ENCODE data around the gene GRPEL1. TPM values are rescaled to one million over a fixed set of nuclear protein-coding genes. Genes with fewer than 3 reads are reported as not detected.

GRPEL1 gene
- total and polyA plus RNA-seq, 9 of the 15 experiments (the other 6 are each of a cell fraction or from before 2014, with no cell fraction given) = 43.4 to 192 (median 86.6) TPM

- FAIRE-seq = no peak
- H3K27me3 ChIP-seq (ENCODE audit: control insufficient read depth in 2 of 2, insufficient read depth in 2 of 2, low read length in 2 of 2) = no peaks in the 10 kb centered on the region
- CTCF ChIA-PET (ENCODE audit: low intra/inter-chr PET ratio) = no interaction called here
Measured at GRCh38 chr4:7027284-7027683, 40.6 kb downstream of the GRPEL1 start.

GRCh38 chr4:7026107-7026506, 41.8 kb downstream of the GRPEL1 start:
- in situ Hi-C loops (cut with MboI) = no loop called here
- Histone ChIP-seq H3K4me1 (replicated peaks in 1 of 2; ENCODE audit: control insufficient read depth in 2 of 2, insufficient read depth in 2 of 2, low read length in 2 of 2) (peaks cover 0 to 8% of the 10 kb centered on the region in 2 experiments; a peak in 3 of 5 replicates), H3K36me3 (ENCODE audit: control insufficient read depth, insufficient read depth, low read length) (peaks cover 94% of the 10 kb centered on the region), H3K9me1 (ENCODE audit: control insufficient read depth, insufficient read depth, low read length) (peaks cover 2% of the 10 kb centered on the region), H3K27ac (ENCODE audit: extremely low read depth, low read depth, low read length) (no peak overlapping the region), H2AFZ (ENCODE audit: low read depth, low read length) (no peak overlapping the region), H3K4me2 (ENCODE audit: insufficient read depth, low read length) (no peak overlapping the region), H3K27me3 (ENCODE audit: control insufficient read depth in 2 of 2, insufficient read depth in 2 of 2, low read length in 2 of 2) (no peaks in the 10 kb centered on the region), H3K9ac (ENCODE audit: insufficient read depth in 1 of 2, low read depth in 2 of 2, low read length in 2 of 2) (no peak overlapping the region), H3K79me2 (ENCODE audit: control insufficient read depth, insufficient read depth, low read length) (no peaks in the 10 kb centered on the region), H3K4me3 (no peak overlapping the region), H4K20me1 (replicated peaks; ENCODE audit: control insufficient read depth, insufficient read depth, low read length) (no peaks in the 10 kb centered on the region; the same call in 1 of the 2 replicates), H3K9me3 (replicated peaks; ENCODE audit: control insufficient read depth, insufficient read depth, low read depth, low read length) (no peaks in the 10 kb centered on the region)
- no peak for FAIRE-seq
- WGBS (ENCODE audit: insufficient coverage, low coverage, missing lambda C conversion rate) = 72% methylated on average over 9 of the region's 9 CpGs
- ATAC-seq = no peak
- DNase-seq (ENCODE audit: extremely low read depth in 1 of 4, low spot score in 3 of 4) = no peak
- ChIA-PET CTCF (ENCODE audit: low intra/inter-chr PET ratio) (no interaction called here), POLR2A (no interaction called here)
- intact Hi-C loops (cut with micrococcal nuclease) = no loop called here
- BruUV-seq (replicated peaks) = no TSS peak
- no peak for TF ChIP-seq HDAC6 (IDR thresholded peaks at IDR 0.05; ENCODE audit: low read depth, low read length)
- no peak for TF ChIP-seq SLC30A9 (CRISPR knock-in tag; IDR thresholded peaks at IDR 0.05)
- no peak for TF ChIP-seq PML (IDR thresholded peaks at IDR 0.05; ENCODE audit: low read length)
- TF ChIP-seq CHD7 (IDR thresholded peaks at IDR 0.05; ENCODE audit: low read depth, low read length) = no peak
- TF ChIP-seq NCOA1 (IDR thresholded peaks at IDR 0.05; ENCODE audit: low read depth) = no peak

More at GRCh38 chr4:7027284-7027683, 40.6 kb downstream of the GRPEL1 start:
- ATAC-seq = no peak
- Histone ChIP-seq H3K27ac (ENCODE audit: extremely low read depth, low read depth, low read length) (no peak overlapping the region), H3K4me1 (replicated peaks in 1 of 2; ENCODE audit: control insufficient read depth in 2 of 2, insufficient read depth in 2 of 2, low read length in 2 of 2) (peaks cover 11 to 15% of the 10 kb centered on the region in 2 experiments), H3K79me2 (ENCODE audit: control insufficient read depth, insufficient read depth, low read length) (no peaks in the 10 kb centered on the region), H3K9me3 (replicated peaks; ENCODE audit: control insufficient read depth, insufficient read depth, low read depth, low read length) (no peaks in the 10 kb centered on the region), H3K9me1 (ENCODE audit: control insufficient read depth, insufficient read depth, low read length) (peaks cover 2% of the 10 kb centered on the region), H3K4me2 (ENCODE audit: insufficient read depth, low read length) (no peak overlapping the region), H3K36me3 (ENCODE audit: control insufficient read depth, insufficient read depth, low read length) (peaks cover 95% of the 10 kb centered on the region), H2AFZ (ENCODE audit: low read depth, low read length) (no peak overlapping the region), H3K4me3 (no peak overlapping the region), H3K9ac (ENCODE audit: insufficient read depth in 1 of 2, low read depth in 2 of 2, low read length in 2 of 2) (no peak overlapping the region), H4K20me1 (replicated peaks; ENCODE audit: control insufficient read depth, insufficient read depth, low read length) (no peaks in the 10 kb centered on the region; the same call in 1 of the 2 replicates)
- no TSS peak for BruUV-seq (replicated peaks)
- intact Hi-C loops (cut with micrococcal nuclease) = no loop called here
- in situ Hi-C loops (cut with MboI) = no loop called here
- TF ChIP-seq MTF1 (CRISPR knock-in tag; IDR thresholded peaks at IDR 0.05; ENCODE audit: borderline replicate concordance) = no peak
- peak; percentile 61 for TF ChIP-seq EGR1 (conservative IDR thresholded peaks at IDR 0.05)
- no peak for DNase-seq (ENCODE audit: extremely low read depth in 1 of 4, low spot score in 3 of 4)
- 90% methylated on average over 5 of the region's 7 CpGs for WGBS (ENCODE audit: insufficient coverage, low coverage, missing lambda C conversion rate)
- POLR2A ChIA-PET = no interaction called here

Data from K562 (cell line).